Skeletal muscle cell (primary cell): ENCODE results near the gene SUCO.

Source experiments
- DNase-seq: peaks from one replicate; pipeline ENCODE4 v3.0.0-alpha.2; 2010; ENCODE audit warnings: low read depth
- H3K4me3 ChIP-seq: 2 replicates; pipeline ENCODE4 v1.5.1; 2011; ENCODE audit warnings: low read depth, mild to moderate bottlenecking, control low read depth, low read length, moderate library complexity

SUCO gene

GRCh38 chr1:172637522-172637921 is 104.6 kb downstream of the SUCO start:
- DNase-seq, result peak; percentile 72
- no peak overlapping the region for H3K4me3 ChIP-seq

GRCh38 chr1:172638249-172638648 is 105.3 kb downstream of the SUCO start:
- H3K4me3 ChIP-seq, result no peak overlapping the region
- no peak for DNase-seq

- peak; percentile 86 for DNase-seq
- no peak overlapping the region for H3K4me3 ChIP-seq
These were observed 106.2 kb downstream of the SUCO start for GRCh38 chr1:172638885-172639831.

GRCh38 chr1:172640111-172640510 is 107.2 kb downstream of the SUCO start:
- DNase-seq, result no peak
- H3K4me3 ChIP-seq, result no peak overlapping the region

GRCh38 chr1:172641492-172641891 is 108.5 kb downstream of the SUCO start:
- DNase-seq, result no peak
- no peak overlapping the region for H3K4me3 ChIP-seq

GRCh38 chr1:172642970-172643369 is 110.0 kb downstream of the SUCO start:
- DNase-seq, result no peak

GRCh38 chr1:172646653-172647052 is 113.7 kb downstream of the SUCO start:
- no peak for DNase-seq

More at GRCh38 chr1:172642970-172643369, 110.0 kb downstream of the SUCO start:
- H3K4me3 ChIP-seq, result no peak overlapping the region

GRCh38 chr1:172647110-172647564 is 114.2 kb downstream of the SUCO start:
- no peak overlapping the region for H3K4me3 ChIP-seq
- no peak for DNase-seq

More at GRCh38 chr1:172646653-172647052, 113.7 kb downstream of the SUCO start:
- H3K4me3 ChIP-seq, result no peak overlapping the region

- H3K4me3 ChIP-seq, result no peak overlapping the region
These were observed 115.0 kb downstream of the SUCO start for GRCh38 chr1:172647987-172648386.

GRCh38 chr1:172650474-172651193 is 117.7 kb downstream of the SUCO start:
- DNase-seq, result no peak
- no peak overlapping the region for H3K4me3 ChIP-seq

More at GRCh38 chr1:172647987-172648386, 115.0 kb downstream of the SUCO start:
- DNase-seq, result no peak

- no peak for DNase-seq
- H3K4me3 ChIP-seq, result no peak overlapping the region
These were observed 120.2 kb downstream of the SUCO start for GRCh38 chr1:172653015-172653709.

GRCh38 chr1:172654535-172654934 is 121.6 kb downstream of the SUCO start:
- no peak for DNase-seq

GRCh38 chr1:172656576-172656975 is 123.6 kb downstream of the SUCO start:
- no peak overlapping the region for H3K4me3 ChIP-seq
- no peak for DNase-seq

More at GRCh38 chr1:172654535-172654934, 121.6 kb downstream of the SUCO start:
- H3K4me3 ChIP-seq, result no peak overlapping the region

- no peak for DNase-seq
- no peak overlapping the region for H3K4me3 ChIP-seq
These were observed 124.6 kb downstream of the SUCO start for GRCh38 chr1:172657586-172657985.

GRCh38 chr1:172658871-172659453 is 126.0 kb downstream of the SUCO start, which contains the start of gene FASLG:
FASLG (plus strand) TSS chr1:172659103; CDS start chr1:172659202, 99 bp downstream.
- H3K4me3 ChIP-seq, result no peak within 1 kb of the TSS
- no peak for DNase-seq

GRCh38 chr1:172661107-172661506 is 128.2 kb downstream of the SUCO start:
- no peak for DNase-seq
- H3K4me3 ChIP-seq, result no peak overlapping the region
